Measurements from ENCODE around the gene AMBP. TPM values are rescaled to one million over a fixed set of nuclear protein-coding genes. Genes with fewer than 3 reads are reported as not detected.

The AMBP gene
- total RNA-seq, 2 donors from 2014 or later: 0.68 to 2.9 TPM

DNA sequence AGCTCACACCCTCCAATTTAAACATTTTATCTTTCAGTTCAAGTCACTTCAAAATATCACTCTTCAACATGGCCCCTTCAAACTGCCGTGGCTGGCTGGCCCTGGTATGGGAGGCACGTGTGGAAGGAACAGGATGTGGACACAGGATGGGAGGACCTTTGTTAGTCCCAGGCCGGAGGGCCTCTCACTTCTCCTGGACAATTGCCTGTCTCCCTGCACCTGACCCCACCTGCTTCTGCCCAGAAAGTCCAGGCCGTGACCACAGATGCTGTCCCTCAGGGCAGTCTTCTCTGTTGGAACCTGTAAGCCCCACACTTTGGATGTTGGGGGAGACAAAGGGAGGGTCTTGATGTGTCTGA, 19.4 kb downstream of the AMBP start:
- Histone ChIP-seq H3K36me3 (ENCODE audit: control insufficient read depth, insufficient read depth, low read length) (no peaks in the 10 kb centered on the region), H3K9me3 (ENCODE audit: control insufficient read depth, low read length) (no peaks in the 10 kb centered on the region), H3K27ac (ENCODE audit: low read depth, low read length) (no peak overlapping the region), H3K4me1 (ENCODE audit: control insufficient read depth, insufficient read depth, low read length) (peaks cover 2% of the 10 kb centered on the region), H3K27me3 (ENCODE audit: control insufficient read depth, insufficient read depth, low read length, poor library complexity, severe bottlenecking) (no peaks in the 10 kb centered on the region), H3K4me3 (ENCODE audit: low read length) (no peak overlapping the region), H3K9ac (ENCODE audit: extremely low read depth, low read length, poor library complexity, severe bottlenecking) (no peak overlapping the region)
- DNase-seq: peak; percentile 28
- TF ChIP-seq, protein P1, sequence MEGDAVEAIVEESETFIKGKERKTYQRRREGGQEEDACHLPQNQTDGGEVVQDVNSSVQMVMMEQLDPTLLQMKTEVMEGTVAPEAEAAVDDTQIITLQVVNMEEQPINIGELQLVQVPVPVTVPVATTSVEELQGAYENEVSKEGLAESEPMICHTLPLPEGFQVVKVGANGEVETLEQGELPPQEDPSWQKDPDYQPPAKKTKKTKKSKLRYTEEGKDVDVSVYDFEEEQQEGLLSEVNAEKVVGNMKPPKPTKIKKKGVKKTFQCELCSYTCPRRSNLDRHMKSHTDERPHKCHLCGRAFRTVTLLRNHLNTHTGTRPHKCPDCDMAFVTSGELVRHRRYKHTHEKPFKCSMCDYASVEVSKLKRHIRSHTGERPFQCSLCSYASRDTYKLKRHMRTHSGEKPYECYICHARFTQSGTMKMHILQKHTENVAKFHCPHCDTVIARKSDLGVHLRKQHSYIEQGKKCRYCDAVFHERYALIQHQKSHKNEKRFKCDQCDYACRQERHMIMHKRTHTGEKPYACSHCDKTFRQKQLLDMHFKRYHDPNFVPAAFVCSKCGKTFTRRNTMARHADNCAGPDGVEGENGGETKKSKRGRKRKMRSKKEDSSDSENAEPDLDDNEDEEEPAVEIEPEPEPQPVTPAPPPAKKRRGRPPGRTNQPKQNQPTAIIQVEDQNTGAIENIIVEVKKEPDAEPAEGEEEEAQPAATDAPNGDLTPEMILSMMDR (conservative IDR thresholded peaks at IDR 0.05): no peak
- WGBS, 2 experiments (ENCODE audit: insufficient coverage in 1 of 2, insufficient read length in 1 of 2): 95 to 100% methylated on average over 1 to 4 of the region's 4 CpGs
- no peak overlapping the region for H3K4me3 Mint-ChIP-seq
- no peaks in the 10 kb centered on the region for H3K9me3 Mint-ChIP-seq
- H3K36me3 Mint-ChIP-seq (ENCODE audit: low read depth): no peaks in the 10 kb centered on the region
- no peak overlapping the region for H3K27ac Mint-ChIP-seq
- H3K4me1 Mint-ChIP-seq: peaks cover 28% of the 10 kb centered on the region
- H3K27me3 Mint-ChIP-seq (ENCODE audit: insufficient read depth): peaks cover 4% of the 10 kb centered on the region

DNA sequence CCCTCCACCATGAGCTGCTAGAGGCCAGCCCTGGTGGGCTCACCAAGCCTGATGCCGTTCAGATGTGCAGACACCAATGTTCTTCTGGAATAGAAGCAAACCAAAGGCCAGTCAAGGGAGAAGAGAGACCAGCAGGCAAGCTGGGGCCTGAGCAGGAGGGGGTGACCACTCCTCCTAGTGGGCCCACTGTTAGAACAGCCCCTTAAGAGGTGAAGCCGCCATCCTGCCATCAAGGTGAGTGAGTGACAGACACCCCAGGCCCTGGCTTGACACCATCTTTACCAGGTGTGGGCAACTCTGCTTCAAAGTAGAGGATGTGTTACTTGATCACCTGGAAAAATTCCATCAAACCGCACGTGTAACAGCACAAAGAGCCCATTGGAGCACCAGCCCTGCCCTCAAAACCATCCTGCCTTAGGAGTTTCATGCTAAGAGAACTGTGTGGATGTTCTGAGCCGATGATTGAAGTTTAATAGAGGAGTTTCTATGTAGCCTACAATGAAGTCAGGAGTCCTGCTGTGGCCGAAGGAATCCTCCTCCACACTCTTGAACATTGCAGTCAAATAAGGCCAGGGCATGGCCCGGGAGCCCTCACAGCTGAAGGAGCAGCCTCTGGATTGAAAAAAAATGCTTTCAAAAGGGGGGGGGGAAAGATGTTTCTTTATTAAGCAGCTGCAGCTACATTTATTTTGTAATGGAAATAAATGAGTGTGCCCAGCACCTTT, 20.8 kb downstream of the AMBP start:
- Mint-ChIP-seq H3K27ac (no peak overlapping the region), H3K4me3 (no peak overlapping the region), H3K36me3 (ENCODE audit: low read depth) (peaks cover 4% of the 10 kb centered on the region), H3K27me3 (ENCODE audit: insufficient read depth) (no peaks in the 10 kb centered on the region), H3K4me1 (peaks cover 24% of the 10 kb centered on the region), H3K9me3 (no peaks in the 10 kb centered on the region)
- Histone ChIP-seq H3K4me1 (ENCODE audit: control insufficient read depth, insufficient read depth, low read length) (peaks cover 2% of the 10 kb centered on the region), H3K27me3 (ENCODE audit: control insufficient read depth, insufficient read depth, low read length, poor library complexity, severe bottlenecking) (no peaks in the 10 kb centered on the region), H3K36me3 (ENCODE audit: control insufficient read depth, insufficient read depth, low read length) (no peaks in the 10 kb centered on the region), H3K4me3 (ENCODE audit: low read length) (no peak overlapping the region), H3K9ac (ENCODE audit: extremely low read depth, low read length, poor library complexity, severe bottlenecking) (no peak overlapping the region), H3K9me3 (ENCODE audit: control insufficient read depth, low read length) (no peaks in the 10 kb centered on the region), H3K27ac (ENCODE audit: low read depth, low read length) (no peak overlapping the region)
- WGBS, 2 experiments (ENCODE audit: insufficient coverage in 1 of 2, insufficient read length in 1 of 2): 70 to 90% methylated on average over 6 to 7 of the region's 7 CpGs
- TF ChIP-seq, protein P1 (conservative IDR thresholded peaks at IDR 0.05): no peak
- DNase-seq: peak; percentile 38

DNA sequence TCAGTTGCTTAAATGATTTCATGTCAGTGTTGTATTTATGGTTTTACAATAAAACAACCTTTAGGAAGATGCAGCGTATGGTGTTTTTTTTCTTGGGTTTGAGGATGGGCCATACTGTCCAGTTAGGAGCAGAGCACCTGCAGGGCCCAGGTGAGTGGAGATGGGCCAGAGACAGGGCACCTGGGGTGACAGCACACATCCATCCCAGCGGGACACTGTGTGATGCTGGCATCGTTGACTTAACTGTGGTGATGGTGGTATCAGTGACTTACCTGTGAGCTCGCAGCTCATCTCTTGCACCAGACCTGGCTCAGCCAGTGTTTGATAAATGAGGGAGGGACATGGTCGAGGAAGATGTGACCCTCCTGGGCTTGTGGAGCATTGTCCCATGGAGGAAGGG, 21.6 kb downstream of the AMBP start:
- Mint-ChIP-seq H3K4me1 (peaks cover 18% of the 10 kb centered on the region), H3K27me3 (ENCODE audit: insufficient read depth) (no peaks in the 10 kb centered on the region)
- no peaks in the 10 kb centered on the region for H3K27me3 ChIP-seq (ENCODE audit: control insufficient read depth, insufficient read depth, low read length, poor library complexity, severe bottlenecking)

More for the DNA sequence above, 21.6 kb downstream of the AMBP start:
- H3K36me3 ChIP-seq (ENCODE audit: control insufficient read depth, insufficient read depth, low read length): peaks cover 6% of the 10 kb centered on the region
- DNase-seq: peak; percentile 38
- no peak overlapping the region for H3K27ac Mint-ChIP-seq
- H3K4me3 ChIP-seq (ENCODE audit: low read length): no peak overlapping the region
- no peak overlapping the region for H3K9ac ChIP-seq (ENCODE audit: extremely low read depth, low read length, poor library complexity, severe bottlenecking)
- TF ChIP-seq, protein P1 (conservative IDR thresholded peaks at IDR 0.05): no peak
- H3K9me3 ChIP-seq (ENCODE audit: control insufficient read depth, low read length): no peaks in the 10 kb centered on the region
- no peaks in the 10 kb centered on the region for H3K4me1 ChIP-seq (ENCODE audit: control insufficient read depth, insufficient read depth, low read length)
- H3K9me3 Mint-ChIP-seq: no peaks in the 10 kb centered on the region
- no peak overlapping the region for H3K27ac ChIP-seq (ENCODE audit: low read depth, low read length)
- no peak overlapping the region for H3K4me3 Mint-ChIP-seq
- WGBS, 2 experiments (ENCODE audit: insufficient coverage in 1 of 2, insufficient read length in 1 of 2): 95 to 98% methylated on average over 5 of the region's 5 CpGs
- peaks cover 9% of the 10 kb centered on the region for H3K36me3 Mint-ChIP-seq (ENCODE audit: low read depth)
